Peyer's patch (tissue), 4 donors: ENCODE measurements around the gene BMPR1B.

Experiments
- CTCF ChIP-seq, 6 experiments: fragments of 450-650 bp in 4 of 6; fragments of 200-600 bp in 2 of 6; sonication (generic) in 1 of 6; IDR thresholded peaks; one replicate each; pipeline ENCODE4 v1.5.1; 2017 to 2019; ENCODE audit warnings: antibody characterized with exemption in 6 of 6, mild to moderate bottlenecking in 3 of 6, moderate library complexity in 1 of 6
- POLR2A ChIP-seq, 2 donors: fragments of 450-650 bp; IDR thresholded peaks; one replicate each; pipeline ENCODE4 v1.5.1; 2017; ENCODE audit warnings: antibody characterized with exemption in 2 of 2, mild to moderate bottlenecking in 2 of 2, moderate library complexity in 2 of 2

DNA sequence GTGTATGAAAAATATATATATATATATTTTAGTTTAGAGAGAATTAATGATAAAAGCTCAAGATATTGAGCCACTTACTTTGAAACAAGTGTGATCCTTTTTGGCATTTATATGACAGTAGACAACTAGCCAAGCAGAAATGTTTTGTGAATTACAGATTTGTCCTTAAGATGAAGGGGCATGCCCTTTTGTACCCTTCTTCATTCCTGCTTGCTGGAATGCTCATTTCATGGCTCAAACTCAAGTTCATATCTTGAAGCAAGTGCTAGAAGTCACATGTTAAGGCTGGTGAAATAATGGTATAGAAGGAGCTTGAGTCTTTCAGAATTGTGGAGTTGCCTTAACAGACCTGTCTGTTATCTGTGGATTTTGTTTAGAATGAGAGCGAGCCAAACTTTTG is 203.0 kb downstream of the BMPR1B start:
- TF ChIP-seq POLR2A (IDR thresholded peaks at IDR 0.05) = no peak
- no peak for TF ChIP-seq CTCF (IDR thresholded peaks at IDR 0.05)
